COLO829 (cell line): ENCODE measurements around the gene PSORS1C2.
"Not testable (repeated sequence)": the region's sequence is repeated elsewhere in the genome, so short reads cannot be mapped to it uniquely, and the experiment has no call there.

Experiments
- DNase-seq: peaks from one replicate; pipeline ENCODE4 v3.0.0; 2012; ENCODE audit warnings: low spot score

The PSORS1C2 gene

DNA sequence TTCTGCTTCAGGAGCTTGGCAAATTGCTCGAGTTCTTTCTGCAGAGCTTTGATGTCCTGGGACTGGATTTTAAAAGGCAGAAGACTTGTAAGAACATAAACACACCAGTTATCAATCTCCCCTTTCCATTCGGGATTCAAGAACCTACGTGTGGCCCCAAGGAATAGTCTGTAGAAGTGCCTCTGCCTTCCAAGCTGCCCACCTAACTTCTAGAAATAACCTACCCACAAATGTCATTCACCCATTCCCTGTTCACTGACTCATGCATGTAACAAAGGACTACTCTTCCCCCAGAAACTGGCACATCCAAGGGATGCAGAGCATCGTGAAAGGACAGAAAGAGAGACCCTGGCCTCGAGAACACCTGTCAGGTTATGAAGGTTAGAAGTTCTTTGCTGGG is 27.1 kb upstream of the PSORS1C2 start:
- no peak for DNase-seq

DNA sequence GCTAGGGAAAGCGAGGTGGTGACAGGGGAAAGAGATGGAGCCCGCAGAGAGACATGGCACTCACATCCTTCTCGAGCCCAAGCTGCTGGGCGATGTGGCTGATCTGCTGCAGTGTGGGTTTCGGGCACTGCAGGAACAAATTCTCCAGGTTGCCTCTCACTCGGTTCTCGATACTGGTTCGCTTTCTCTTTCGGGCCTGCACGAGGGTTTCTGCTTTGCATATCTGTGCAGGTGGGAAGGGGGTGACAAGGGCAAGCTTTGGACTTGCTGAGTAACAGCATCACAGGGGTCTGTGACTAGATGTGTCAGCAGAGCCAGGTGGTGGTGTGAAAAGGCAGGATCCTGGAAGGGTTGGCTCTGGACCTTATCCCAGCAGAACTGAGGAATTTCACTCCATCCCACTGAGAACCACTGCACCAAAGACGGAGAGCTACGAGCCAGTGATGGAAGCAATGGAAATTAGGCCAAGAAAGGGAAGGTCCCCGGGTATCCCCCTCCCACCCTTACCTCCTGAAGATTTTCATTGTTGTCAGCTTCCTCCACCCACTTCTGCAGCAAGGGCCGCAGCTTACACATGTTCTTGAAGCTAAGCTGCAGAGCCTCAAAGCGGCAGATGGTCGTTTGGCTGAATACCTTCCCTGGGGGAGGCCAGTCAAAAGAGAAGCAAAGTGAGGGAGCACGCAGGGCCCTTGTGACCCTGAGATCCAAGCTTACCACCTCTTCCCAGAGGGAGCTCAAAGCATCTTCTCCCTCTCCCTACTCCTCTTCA is 26.4 kb upstream of the PSORS1C2 start:
- DNase-seq: not testable (repeated sequence)

DNA sequence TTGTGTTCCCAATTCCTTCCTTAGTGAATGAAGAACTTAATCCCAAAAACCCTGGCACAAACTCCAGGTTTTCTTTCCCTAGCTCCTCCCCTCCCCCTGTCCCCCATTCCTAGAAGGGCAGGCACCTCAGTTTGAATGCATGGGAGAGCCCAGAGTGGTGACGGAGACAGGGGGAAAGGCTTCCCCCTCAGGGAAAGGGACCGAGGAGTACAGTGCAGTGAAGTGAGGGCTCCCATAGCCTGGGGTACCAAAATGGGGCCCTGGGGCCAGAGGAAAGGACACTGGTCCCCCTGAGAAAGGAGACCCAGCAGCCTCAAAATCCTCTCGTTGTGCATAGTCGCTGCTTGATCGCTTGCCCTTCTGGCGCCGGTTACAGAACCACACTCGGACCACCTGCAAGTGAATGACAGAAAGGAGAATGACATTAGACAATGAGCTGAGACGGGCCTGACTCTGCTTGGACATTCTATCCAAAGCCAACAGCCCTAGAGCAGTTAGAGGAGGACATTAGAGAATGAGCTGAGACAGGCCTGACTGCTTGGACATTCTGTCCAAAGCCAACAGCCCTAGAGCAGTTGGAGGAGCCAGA is 25.7 kb upstream of the PSORS1C2 start:
- not testable (repeated sequence) for DNase-seq

DNA sequence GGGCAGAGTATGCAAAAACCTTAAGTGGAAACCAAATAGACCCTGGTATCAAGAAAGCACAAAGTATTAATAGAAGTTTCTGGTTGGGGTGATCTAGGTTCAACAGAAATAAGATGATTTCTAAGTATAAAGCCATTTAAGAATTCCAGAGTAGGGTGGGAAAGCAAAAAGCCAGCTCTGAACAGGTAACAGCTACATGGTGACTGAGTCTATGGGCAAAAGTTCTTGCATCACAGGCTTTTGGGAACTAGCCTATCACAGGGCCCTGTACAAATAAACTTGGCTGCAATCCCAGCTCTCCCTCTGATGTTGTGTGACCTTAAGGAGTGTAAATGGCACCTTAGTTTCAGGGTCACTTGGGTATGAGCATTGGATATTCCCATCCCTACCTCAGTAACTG is 25.1 kb upstream of the PSORS1C2 start:
- DNase-seq: no peak

DNA sequence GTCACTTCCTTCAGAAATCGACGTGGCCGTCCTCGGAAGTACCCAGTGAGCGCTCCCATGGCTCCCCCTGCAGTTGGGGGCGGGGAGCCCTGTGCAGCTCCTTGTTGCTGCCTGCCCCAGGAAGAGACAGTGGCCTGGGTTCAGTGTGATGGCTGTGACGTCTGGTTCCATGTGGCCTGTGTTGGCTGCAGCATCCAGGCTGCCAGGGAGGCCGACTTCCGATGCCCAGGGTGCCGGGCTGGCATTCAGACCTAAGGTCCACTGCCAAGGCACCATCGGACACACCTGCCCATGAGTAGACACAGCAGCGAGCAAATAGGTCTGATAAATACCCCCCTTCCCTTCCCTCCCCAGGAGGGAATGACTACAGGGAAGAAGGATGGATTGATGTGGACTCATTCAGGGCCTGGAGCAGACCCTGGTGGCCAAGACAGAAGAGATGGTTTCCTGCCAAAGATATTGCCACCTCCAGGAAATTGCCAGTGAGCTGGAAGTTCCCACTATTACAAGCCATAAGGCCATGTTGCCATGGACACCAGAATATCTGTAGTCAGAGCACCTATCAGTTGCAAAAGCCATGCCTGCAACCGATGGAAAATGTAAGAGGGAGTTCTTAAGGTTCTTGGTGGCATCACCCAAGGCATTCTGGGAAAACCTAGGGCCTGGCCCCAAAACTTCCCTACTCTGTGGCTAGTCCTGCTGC is 23.7 kb upstream of the PSORS1C2 start:
- no peak for DNase-seq

DNA sequence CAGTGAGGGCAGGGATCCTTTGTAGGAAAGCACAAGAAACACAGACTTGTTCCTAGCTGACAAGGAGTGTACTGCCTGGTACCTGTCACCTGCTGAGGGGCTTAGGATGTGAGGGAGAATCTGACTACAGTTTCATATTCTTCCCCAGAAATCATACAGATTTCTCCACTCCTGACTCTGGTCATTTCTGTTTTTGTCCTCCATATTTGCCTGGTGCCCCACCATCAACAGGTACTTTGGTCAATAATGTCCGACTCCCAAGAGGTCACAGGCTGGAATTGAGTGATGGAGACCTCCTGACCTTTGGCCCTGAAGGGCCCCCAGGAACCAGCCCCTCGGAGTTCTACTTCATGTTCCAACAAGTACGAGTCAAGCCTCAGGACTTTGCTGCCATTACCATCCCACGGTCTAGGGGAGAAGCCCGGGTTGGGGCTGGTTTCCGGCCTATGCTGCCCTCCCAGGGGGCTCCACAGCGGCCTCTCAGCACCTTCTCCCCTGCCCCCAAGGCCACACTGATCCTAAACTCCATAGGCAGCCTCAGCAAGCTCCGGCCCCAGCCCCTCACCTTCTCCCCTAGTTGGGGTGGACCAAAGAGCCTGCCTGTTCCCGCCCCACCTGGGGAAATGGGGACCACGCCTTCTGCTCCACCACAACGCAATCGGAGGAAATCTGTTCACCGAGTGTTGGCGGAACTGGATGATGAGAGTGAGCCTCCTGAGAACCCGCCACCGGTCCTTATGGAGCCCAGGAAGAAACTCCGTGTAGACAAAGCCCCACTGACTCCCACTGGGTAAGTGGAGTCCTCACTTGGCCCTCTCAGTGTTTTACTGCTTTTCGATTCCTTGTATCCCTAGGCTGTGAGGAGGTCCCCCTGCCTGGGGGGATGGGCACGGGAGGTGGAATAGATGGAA is 22.6 kb upstream of the PSORS1C2 start:
- no peak for DNase-seq

DNA sequence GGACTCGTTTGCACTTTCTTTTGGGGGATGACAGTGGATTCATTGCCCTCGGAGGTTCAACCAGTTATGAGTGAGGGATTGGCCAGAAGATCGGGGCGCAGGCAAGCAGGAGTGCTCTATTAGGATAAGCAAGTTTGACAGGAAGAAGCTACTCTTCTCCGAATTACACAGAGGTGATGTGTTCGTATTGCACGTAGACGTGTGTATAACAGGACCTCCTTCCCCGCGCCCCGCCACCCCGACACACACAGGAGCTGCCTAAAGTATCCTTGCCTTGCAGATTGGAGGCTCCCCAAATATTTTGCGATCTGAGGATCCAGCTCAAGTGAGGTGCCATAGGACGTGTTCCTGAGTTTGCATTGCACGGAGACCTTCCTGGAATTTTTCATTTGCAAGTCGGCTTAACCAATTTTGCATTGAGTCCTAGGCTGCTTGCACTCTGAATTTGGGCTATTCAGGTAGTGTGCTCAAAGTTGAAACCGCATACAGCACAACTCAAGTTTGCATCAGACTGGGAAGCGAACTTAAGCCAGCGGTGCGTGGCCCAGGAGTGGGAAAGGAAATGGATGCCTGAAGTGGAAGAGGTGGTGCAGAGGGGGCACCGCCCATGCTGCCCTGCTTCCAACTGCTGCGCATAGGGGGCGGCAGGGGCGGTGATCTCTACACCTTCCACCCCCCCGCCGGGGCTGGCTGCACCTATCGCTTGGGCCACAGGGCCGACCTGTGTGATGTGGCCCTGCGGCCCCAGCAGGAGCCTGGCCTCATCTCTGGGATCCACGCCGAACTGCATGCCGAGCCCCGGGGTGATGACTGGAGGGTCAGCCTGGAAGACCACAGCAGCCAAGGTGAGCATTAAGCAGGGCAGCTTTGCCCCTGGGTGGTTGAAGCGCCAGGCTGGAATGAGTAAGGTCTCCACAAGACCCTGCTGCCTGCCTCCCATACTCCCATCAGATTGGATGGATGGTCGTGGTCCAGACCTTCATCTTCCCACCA is 20.3 kb upstream of the PSORS1C2 start:
- DNase-seq: peak; percentile 17

GRCh38 chr6:31158140-31158862 is 19.4 kb upstream of the PSORS1C2 start, which contains the start of gene TCF19:
TSS of gene TCF19 (plus strand) at chr6:31158589. CDS start at chr6:31159470, 881 bp downstream.
- peak; percentile 100 for DNase-seq

DNA sequence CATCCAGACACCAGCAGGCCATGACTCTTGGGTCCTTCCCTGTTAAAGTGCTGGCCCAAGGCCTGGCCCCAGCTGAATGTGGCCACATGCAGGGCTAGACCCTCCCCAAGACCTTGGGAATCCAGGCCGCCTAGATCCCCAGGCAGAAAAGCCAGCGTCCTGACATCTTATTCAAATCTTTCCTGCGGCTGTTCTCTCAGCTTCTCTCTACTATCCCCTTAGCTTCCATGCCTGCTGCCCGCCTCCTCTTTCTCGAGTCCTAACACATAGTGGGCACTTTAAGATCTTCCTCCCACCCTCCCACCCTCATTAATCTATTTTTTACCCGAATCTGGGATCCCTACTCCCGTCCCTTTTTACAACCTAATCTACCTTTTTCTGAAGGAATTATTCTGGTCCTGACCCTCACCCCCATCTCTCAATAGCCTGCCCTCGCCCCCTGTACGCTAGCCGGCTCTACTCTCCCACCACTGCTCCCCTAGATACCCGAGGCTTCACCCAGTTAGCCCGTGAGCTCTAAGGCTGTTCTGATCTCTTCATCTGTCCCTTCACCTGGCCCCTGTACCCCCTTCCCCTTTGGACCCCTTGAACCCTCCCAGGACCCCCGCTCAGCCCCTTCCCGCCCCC is 18.8 kb upstream of the PSORS1C2 start, which contains the start of gene CCHCR1:
CCHCR1 (minus strand) TSS at position 290 of the 627 bp plus-strand sequence; CDS start at position 88, 202 bp downstream.
- DNase-seq: no peak

GRCh38 chr6:31156641-31157040 is 17.8 kb upstream of the PSORS1C2 start:
- no peak for DNase-seq

DNA sequence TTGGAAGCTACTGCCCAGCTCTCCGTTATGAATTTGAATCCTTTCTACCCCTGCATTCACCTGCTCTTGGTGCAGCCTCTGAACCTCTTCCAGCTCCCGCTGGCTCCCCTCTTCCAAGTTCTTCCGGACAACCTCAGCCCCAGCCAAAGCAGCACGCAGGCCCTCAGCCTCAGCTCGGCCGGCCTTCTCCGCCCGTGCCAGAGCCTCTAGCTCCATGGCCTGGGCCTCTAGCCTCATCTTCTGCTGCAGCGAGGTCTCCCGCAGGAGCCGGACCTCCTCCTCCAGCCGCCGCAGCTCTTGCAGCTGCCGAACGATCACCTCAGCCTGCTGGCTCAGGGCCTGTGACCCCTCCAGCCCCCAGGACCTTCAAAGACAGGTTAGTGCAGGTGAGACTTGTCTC is 15.6 kb upstream of the PSORS1C2 start:
- no peak for DNase-seq

DNA sequence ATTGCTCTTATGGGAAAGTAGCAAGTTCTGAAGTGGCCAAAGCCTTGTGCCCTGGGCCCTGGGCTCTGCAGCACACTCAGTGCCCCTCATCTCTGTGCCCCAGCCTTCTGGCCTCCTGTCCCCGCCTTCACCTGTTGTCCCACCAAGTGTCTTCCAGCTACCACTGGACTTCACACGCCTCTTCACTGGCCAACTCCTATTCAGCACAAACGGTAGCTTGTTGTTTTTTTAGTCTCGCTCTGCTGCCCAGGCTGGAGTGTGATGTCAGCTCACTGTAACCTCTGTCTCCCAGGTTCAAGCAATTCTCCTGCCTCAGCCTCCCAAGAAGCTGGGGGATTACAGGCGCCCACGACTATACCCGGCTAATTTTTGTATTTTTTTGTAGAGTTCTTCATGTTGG is 13.9 kb upstream of the PSORS1C2 start:
- DNase-seq: no peak

DNA sequence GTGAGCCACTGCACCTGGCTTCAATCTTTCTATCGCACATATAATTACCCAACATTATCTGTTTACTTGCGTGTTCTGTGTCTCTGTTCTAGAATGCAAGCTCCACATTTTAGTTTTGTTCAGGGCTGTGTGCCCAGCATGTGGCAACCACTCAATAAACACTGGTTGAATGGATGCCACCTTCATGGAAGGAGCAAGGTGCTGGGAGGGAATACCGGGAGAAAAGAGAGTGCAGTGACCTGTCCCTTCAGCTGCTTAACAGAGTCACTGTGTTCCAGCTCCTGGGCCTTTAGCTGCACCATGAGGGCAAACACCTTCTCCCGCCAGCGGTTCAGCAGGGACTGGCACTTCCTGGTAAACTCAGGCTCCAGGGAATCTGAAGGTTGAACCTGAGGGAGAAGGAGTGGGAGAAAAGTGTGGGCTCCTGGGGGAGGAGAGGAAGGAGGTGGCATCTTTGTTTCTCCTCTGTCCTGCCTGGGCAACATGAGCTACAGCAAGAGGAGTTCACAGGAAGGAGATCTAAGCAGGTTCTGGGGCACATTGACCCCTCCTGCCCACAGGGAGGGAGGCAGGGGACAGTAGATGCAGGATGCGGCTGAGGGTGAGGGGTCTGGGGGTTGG is 11.1 kb upstream of the PSORS1C2 start:
- no peak for DNase-seq

DNA sequence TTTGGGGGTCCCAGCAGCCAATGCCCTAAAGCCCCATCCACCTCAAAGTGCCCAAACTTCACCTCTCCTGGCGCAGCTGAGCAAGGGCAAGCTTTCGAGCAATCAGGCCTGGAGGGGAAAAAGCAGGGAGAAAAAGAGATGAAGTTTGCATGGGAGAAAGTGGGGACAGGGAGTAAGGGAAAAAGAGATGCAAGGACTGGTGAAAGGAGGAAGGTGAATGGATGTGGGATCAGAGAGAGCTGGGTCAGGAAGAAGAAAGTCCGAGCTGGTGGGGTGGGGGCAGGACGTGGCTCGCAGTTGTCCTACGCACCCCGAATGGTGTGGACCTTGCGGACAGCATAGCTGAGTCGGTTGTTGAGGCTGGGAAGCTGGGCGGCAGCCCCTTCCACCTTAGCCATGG is 6.5 kb upstream of the PSORS1C2 start:
- no peak for DNase-seq

DNA sequence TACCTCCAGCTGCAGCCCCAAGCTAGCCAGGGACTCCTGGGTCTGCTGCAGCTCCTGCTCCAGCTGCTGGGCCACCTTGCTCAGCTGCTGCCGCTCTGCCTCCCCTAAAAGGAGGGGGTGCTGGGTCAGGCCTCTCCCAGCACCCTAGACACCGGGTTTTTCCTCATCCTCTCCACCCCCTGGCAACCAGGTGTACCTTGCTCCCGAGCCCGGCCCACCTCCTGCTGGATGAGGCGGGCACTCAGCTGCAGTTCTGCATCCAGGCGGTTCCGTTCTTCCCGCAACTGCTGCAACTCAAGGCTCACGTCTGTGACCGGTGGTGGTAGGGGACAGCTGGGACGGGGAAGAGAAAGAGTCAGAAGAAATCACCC is 6.1 kb upstream of the PSORS1C2 start:
- no peak for DNase-seq

DNA sequence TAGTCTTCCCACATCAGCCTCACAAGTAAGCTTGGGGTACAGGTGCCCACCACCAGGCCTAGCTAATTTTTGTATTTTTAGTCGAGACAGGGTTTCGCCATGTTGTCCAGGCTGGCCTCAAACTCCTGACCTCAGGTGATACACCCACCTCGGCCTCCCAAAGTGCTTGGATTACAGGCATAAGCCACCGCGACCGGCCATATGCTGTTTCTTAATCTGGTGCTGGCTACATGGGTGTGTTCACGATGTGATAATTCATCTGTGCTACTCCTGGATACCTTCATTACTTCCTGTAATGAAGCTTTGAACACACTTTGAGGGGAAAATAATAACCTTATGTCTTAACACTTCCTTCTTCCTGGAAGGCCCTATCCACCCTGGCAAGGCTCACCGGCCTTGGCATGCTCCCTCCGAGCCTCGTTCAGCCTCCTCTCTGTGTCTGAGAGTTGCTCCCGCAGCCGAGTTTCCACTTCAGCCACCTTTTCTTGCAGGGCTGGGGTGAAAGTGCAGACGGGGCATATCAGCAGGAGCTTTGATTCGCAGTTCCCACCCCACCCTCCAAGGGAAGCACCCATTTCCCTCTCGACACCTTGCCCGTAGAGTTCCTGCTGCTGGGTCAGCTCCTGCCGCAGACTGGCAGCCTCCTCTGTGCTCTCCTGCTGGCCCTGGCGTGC is 5.6 kb upstream of the PSORS1C2 start:
- no peak for DNase-seq

- DNase-seq: no peak
Observed at GRCh38 chr6:31143148-31143547, 4.3 kb upstream of the PSORS1C2 start.

DNA sequence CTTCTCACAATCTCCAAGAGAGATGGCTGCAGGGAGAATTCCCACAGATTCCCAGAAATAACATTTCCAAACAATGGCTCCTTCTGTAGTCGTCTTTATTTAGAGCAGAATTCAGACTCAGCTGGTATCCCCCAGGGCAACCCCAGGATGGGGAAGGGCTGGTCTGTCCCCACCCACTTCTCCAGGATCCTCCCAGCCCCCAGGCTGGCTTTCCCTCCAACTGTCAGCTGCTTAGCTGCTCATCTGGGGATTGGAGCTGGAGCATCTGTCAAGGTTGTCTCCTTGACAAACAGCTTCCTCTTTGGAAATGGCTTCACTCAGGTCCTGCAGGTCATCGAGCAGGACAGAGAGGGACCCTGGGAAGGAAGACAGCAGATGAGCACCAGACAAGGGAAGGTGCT is 3.5 kb upstream of the PSORS1C2 start:
- peak; percentile 84 for DNase-seq

GRCh38 chr6:31140643-31141042 is 1.8 kb upstream of the PSORS1C2 start:
- no peak for DNase-seq
